Stimulated activated CD8-positive, alpha-beta memory T cell treated with anti-CD3 and anti-CD28 coated beads, Interleukin-2, amount 100 ng/mL, for 48 hours (primary cell): ENCODE data around the gene OARD1.
"Not testable (repeated sequence)": the region's sequence is repeated elsewhere in the genome, so short reads cannot be mapped to it uniquely, and the experiment has no call there.

Source experiments
- DNase-seq, 2 donors: peaks; one replicate each; pipeline ENCODE4 v3.0.0-alpha.2; 2020; ENCODE audit warnings: low read depth in 2 of 2

Gene OARD1, protein sequence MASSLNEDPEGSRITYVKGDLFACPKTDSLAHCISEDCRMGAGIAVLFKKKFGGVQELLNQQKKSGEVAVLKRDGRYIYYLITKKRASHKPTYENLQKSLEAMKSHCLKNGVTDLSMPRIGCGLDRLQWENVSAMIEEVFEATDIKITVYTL

DNA sequence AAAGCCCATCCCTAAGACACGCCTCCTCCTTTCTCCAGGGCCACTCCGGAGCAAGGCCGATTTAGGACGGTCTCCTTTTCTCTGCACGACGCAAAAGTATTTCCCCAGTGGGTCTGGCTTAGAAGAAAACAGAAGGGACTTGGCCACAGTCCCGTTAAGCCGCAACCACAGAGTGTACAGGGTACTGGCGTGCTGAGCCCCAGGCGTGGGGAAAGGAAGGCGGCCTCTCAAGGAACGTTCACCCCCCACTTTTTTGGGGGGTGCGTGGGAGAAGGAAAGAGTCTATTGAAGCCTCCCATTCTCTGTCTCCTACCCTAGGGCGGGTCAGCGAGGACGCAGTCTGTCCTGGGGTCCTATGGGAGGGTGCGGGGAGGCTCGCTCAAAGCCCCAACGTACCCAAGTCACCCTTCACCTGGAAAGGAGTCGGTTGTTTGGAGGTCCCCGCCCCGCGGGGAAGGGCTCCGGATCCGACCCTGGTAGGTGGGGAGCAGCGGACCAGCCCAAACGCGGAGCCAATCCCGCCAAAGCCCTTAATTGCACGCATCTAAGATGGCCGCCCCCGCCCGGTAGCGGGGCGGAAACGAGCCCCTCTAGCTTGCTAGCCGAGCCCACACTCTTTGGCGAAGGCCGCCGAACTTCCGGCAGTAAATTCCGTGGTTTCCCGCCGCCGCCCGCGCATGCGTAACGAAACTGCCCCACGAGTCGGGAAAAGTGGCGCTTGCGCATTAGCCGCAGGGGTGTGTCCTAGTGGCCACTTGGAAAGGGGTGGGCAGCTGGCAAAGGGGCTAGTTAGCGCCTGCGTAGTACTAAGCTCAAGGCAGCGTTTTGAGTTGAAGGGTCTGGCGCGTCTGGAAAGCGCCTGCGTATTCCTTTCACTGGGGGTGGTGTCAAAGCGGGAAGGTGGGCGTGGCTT lies at the start of gene OARD1:
Gene OARD1, minus strand, starts transcription at position 434 of the 913 bp plus-strand sequence. CDS start 722 bp downstream, outside the sequence.
- peak; percentile 98 to 99 for DNase-seq

DNA sequence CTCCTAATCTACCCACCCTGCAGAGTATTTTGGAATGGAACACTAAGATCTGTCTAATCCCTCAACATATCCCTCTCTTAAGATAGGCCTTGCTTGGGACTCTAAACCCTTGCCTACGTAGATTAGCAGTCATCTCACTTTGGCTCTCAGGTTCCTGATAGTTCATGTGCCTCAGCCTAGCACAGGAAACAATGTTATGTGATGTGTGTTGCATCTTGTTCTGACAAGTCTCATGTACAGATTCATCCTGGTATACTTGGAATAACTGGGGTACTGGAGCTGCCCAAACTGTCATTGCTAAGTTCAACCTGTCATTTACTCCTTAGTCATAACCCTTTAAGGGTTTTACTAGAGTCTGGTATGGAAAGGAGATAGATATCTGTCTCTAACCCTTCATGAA lies 47.9 kb upstream of the OARD1 start:
- no peak for DNase-seq

DNA sequence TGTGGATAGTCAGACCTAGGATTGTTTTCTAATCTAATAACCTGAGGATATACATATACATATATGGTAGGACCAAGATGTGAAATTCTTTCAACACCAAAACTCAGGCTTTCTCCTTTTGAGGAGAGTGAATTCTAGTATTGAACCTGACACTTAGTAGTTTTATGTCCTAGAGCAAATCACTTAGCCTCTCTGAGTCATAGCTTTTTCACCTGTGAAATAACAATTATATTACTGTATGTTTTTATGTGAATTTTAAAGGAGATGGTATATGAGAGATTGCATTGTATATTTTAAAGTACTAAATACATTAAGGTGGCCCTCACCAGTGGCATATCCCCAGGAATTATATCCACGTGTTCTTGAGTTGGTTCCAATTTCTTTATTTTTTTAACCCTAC lies 47.4 kb upstream of the OARD1 start:
- no peak for DNase-seq

DNA sequence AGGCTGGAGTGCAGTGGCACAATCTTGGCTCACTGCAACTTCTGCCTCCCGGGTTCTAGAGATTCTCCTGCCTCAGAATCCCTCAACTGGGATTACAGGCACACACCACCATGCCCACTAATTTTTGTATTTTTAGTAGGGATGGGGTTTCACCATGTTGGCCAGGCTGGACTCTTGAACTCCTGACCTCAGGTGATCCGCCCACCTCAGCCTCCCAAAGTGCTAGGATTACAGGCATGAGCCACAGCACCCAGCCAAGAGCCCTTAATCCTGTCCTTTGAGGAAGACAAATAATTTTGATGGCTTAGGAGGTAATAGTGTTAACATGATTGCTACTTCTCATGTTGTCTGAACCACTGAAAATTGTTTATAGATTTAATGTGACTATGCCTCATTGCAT lies 42.9 kb upstream of the OARD1 start:
- DNase-seq = not testable (repeated sequence)

DNA sequence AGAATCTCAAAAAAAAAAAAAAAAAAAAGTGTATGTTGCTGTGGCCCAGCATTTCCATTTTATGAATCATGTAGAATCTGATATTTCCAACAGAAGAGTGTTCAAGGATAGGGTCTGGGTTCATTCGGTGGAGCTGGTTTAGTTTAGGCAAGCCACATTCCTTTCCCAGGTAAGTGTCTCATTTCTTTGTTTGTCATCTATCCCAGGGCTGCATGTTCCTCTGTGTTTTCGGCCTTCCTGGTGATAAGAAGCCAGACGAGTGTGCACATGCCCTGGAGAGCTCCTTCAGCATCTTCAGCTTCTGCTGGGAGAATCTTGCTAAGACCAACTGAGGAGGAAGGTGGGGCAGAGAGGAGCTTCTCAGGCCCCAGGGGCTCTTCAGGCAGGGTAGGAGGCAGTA lies 38.9 kb upstream of the OARD1 start:
- no peak for DNase-seq

DNA sequence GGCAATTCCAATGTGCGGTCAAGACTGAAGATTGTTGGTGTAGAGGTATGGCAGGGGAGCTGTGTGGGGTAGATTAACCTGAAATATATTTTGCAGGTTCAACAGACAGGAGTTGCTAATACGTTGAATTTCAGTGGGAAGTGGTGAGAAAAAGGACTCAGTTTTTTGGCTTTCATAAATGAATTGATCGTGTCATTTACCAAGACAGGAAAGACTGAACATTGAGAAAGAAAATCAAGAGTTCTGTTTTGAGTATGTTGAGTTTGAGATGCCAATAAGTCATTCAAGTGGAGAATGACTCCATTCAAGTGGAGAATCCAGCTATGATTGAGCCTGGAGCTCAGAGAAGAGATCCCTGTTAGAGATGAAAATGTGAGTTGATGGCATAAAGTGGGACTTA lies 31.7 kb upstream of the OARD1 start:
- no peak for DNase-seq

DNA sequence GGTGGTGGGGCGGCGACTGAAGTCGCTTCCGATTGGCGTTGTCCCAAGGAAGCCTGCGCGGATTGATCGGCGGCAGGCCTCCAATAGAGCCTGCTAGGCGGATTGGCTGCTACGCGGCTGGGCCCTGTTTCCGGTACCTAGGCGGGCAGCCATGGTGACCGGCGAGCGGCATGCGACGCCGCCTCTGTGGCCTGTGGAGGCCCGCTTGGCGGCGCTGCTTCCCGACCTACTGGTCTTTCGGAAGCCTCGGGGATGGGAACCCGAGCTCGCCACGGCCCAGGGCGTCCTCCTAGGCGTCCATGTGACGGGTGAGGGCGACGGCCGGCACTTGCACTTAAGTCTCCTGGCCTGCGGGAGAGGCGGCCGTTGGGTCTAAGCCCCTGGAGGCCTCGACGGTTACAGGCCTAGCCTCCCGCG lies 28.7 kb upstream of the OARD1 start:
- DNase-seq = no peak

DNA sequence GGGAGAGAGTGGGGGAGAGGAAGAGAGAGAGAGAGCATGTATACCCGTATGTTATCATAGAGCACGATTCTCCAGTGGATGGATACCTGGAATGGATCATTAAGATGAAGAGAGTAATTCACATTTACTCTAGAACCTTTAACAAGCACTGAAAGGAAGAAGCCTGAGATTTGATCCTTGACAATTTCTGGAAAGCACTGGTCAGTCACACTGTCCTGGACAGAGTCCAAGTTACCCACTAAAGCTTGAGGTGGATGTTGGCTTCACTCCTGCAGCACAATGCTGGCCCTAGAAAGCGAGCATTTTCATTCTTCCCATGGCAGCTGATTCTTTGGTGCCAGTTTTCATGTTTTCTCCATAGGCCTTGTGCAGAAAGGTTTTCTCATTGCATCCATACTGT lies 26.2 kb upstream of the OARD1 start:
- DNase-seq = no peak

DNA sequence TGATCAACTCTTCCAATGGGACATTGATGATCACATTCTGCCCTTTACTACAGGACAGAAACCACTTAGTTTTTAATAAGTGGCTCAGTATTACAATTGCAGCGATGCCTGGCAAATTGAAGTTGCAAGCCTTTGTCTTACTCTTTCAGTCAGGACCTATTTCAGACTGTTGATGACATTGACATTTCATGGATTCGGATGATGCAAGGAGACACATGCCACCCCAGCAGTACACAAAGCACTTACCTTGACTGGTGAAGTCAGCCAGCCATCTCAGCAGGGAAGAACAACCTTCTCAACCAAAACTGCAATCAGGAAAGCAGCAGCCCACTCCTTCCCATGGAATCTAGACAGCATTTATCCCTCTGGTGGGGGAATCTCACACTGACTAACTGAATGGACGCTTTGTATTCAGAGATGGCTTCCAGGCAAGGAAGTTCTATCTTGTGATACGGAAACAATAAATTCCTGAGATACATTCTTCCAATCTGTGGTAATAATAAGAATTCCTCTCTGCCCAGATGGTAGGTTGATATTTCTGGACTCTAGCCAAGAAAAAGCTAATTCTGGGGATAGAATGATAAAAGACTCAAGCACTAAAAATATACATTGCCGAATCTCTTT lies 25.4 kb upstream of the OARD1 start:
- DNase-seq = no peak

DNA sequence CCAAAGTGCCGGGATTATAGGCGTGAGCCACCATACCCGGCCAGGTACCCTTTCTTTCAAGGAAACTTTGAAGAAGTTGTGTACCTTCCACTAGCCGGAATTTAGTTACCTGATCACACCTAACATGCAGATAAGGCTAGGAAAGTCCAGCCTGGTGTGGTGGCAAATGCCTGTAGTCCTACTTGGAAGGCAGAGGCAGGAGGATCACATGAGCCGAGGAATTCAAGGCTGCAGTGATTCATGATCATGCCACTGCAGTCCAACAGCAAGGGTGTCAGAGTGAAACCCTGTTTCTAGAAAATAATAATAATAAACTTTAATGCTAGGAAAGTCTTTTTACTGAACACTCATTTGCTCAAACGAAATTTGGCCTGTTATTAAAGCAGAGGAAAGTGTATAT lies 21.6 kb upstream of the OARD1 start:
- no peak for DNase-seq

DNA sequence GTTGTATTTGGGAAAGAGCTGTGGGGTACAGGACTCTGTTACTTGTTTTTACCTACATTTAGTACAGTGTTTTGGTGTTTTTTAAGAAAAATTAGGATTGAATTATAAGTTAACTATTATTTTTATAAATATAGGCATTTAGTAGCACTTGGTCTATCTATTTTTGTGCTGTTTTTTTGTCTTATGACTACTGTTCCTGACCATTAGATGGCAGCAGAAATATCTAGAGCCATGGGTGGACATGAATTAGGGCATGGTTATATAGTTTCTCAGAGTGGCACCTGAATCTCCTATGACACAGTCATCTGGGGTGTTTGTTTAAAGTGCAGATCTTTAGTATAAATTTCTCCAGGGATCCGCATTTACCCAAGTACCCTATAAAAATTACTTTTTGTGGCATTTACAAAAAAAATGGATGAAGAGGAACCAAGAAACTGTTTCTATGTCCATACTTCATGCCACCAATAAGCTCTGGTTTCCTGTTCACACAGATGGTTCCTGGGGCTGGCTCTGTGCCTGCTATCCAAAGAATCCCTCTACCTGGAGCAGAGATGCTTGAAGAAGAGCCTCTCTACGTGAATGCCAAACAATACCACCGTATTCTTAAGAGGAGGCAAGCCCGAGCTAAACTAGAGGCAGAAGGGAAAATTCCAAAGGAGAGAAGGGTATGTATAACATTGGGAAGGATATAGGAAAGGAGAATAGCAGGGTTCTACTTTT lies 20.4 kb upstream of the OARD1 start:
- no peak for DNase-seq

DNA sequence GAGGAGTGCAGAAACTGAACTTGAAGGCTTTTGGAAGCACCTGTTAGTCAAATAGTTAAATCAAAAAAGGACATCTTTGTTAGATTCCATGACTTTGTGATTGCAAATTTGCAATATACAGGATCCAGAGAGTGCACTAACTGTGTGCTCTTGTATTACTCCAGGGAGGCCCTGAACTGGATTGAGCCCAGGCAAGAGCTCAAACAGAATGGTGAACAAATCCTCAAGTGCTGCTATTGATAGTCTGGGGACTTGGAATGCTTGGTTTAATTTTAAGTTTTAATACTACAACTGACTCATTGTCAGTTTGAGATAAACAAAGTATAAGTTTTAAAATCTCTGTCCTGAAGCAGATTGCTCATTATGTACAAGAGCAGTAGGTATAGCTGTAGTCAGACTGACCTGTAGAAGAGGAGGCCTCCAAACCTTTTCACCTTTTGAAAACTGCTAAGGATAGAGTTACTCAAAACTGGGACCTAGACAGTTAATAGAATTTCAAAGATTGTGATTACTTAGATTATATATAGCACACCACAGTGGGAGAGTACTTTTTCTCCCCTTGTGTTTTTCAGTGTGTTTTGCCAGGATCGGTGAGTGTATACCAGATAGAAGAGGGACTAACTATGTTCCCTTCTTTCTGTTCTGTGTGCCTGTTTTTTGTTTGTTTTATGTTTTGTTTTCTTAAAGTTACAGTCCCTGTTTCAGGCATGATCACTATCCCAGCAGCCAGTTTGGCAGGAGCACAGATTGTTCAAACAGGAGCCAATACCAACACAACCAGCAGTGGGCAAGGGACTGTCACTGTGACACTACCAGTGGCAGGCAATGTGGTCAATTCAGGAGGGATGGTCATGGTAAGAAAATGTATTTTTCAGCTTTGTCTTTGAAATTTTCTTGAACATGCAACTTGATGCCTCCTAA lies 18.9 kb upstream of the OARD1 start:
- DNase-seq = no peak

DNA sequence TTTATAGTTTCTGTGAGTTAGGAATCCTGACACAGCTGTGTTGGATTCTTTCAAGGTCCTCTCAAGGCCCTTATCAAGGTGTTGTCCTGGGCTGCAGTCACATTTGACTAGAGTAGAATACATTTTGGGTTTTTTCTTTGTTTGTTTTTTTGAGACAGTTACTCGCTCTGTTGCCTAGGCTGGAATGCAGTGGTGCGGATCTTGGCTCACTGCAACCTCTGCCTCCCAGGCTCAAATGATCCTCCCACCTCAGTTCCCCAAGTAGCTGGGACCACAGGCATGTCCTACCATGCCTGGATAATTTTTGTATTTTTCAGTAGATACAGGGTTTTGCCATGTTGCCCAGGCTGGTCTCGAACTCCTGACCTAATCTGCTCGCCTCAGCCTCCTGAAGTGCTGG lies 16.3 kb upstream of the OARD1 start:
- no peak for DNase-seq

DNA sequence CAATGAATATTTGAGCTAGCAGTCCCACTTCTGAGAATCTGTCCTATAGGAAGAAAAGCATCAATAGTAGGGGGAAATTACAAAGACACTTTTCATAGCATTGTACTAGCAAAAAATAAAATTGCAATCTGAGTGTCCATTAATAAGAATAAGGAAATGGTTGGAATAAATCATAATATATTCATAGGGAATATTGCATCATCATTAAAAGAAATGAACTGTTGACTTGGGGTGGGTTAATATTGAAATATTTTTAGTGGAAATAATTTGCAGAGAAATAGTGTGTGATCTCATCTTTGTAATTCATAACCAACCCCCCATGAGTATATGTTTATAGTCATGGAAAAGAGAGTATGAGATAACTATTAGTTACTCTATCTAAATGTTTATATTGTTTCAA lies 13.0 kb upstream of the OARD1 start:
- no peak for DNase-seq

DNA sequence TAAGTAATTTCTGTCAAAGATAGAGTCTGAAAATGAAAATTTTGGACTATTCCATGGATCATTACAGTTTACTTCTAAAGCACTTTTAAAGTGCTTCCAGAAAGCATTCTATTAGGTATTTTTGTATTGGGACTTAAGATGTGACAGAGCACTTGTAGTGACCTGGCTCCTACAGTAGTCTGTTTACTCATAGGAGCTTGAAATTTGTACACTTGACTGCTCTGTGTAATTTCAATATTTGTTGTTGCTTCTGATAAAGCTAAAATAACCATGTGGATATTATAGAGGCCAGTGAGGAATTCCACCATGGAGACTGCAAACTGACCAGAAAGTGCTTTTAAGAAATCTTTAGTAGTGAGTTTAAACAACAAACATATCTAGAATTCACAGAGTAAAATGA lies 10.9 kb upstream of the OARD1 start:
- no peak for DNase-seq

DNA sequence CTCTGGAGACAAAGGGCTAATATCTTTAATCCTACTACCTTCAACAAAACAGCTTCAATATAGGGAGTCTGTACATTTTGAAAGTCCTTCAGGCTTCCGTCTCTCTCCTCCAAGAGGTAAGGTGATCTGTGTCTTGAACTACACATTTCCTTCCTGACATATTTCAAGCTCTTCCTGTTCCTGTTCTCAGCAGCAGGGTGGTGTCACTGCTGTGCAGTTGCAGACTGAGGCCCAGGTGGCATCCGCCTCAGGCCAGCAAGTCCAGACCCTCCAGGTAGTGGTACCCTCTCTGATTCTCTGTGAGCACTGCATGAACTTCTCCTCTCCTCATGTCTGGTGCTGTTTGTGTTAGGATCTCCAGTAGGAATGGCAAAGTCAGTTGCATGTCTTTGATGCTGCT lies 8.5 kb upstream of the OARD1 start:
- no peak for DNase-seq

DNA sequence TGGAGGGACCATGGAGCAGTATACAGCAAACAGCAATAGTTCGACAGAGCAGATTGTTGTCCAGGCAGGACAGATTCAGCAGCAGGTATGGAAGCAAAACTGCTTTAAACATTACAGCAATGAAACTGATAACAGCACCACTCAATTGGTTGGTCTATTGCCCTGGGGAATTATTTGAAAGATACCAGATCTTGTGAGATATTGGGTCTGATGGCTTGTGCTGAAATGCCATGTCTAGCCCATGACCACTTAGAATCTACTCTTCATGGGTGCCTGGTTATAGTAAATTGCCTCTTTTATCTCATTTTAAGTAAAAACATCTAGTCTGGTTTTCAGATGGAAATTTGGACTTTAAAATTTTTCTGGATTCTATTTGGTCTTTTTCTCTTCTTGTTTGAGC lies 6.9 kb upstream of the OARD1 start:
- DNase-seq = no peak

DNA sequence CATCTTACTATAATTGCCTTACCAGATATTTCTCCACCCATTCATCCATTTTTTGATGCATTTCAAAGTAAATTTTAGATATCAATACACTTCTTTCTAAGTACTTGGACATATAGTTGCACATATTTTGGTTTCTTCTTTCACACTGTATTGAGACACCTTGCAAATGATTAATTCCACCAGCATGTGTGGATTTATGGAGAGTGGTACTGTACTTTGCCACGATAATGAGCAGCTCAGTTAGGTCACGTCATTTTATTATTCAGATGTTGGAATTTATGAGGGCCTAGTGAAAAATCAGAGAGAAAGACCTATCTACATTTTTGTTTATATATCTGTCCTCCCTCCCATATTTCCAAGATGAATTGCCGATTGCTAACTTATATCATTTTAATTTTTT lies 5.9 kb upstream of the OARD1 start:
- DNase-seq = no peak

DNA sequence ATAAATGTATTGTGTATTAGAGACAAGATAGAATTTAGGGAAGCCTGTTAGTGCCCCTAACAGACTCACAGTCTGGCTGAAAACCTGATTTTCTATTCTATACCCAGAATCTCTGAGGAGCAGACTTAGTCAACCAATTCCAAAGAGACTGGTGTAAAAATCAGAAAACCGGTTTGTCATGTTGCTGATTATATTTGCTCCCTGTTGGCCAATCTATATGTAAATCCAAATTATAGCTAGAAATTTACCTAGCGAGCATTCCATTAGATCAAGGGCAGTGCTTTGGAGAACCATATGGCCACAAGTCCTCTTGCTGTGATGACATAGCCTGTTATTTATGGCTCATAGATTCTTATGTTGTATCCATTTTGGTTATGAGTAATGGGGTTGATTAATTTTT lies 5.4 kb upstream of the OARD1 start:
- DNase-seq = no peak

DNA sequence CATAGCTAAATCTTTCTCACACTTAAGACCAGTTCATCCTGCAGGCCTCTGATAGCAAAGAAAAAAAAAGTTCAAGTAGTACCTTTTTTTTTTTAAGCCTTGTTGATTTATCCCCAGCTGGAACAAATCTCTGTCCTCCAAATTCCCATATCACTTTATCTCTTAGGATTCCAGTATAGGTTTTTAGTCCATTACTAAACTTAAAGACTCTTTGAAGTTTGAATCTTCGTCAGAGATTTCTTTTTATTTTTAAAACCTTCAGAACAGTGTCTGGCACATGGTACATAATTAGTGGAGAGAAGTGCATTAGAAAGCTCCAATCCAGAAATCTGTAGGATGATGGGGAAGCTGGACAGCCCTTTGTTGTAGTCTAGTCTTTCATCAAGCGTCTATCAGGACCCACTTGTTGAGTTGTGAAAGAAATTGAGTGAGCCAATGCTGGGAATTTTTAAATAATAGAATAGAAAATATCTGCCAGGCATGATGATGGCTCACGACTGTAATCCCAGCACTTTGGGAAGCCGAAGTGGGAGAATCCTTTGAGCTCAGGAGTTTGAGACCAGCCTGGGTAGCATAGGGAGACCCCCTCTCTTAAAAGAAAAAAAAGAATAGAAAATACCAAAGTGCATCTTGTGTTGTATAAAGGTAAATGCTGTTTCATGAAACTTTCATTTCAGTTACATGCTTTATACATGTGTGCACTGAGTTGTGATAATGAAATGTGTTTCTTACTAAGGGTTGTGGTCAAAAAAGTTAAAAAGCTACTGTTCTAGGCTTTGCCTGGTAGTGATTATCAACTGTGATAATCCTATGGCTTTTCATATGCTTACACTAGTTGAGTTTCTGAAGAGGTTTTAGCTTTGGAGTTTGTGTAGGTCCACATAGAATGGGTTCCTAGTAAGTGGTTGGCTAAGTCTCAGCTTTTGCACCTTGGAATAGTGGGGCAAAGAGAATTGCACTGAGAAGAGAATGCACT lies 3.8 kb upstream of the OARD1 start:
- DNase-seq = no peak
